RKO (cell line): Measurements from ENCODE around the gene EFCAB8.
"Not testable (repeated sequence)": the region's sequence is repeated elsewhere in the genome, so short reads cannot be mapped to it uniquely, and the experiment has no call there.

Source experiments
- DNase-seq: peaks from one replicate; pipeline ENCODE4 v3.0.0-alpha.2; 2016; ENCODE audit warnings: low spot score

The EFCAB8 gene

DNA sequence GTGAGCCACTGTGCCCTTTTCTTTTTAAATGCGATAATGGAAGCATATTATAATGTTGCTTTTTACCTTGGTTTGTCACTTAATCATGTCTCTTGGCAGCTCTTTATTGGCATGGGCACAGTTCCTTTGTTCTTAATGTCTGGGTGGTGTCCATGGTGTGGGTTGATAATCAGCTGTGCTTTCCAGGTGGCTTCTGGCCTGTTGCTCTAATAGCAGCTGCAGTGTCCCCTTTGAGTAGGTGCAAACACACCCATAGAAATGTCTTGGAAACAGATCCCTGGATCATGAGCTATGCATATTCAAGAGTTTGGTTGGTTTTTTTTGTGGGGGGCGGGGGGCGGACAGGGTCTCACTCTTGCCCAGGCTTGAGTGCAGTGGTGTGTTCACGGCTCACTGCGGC, 29.9 kb downstream of the EFCAB8 start:
- no peak for DNase-seq

DNA sequence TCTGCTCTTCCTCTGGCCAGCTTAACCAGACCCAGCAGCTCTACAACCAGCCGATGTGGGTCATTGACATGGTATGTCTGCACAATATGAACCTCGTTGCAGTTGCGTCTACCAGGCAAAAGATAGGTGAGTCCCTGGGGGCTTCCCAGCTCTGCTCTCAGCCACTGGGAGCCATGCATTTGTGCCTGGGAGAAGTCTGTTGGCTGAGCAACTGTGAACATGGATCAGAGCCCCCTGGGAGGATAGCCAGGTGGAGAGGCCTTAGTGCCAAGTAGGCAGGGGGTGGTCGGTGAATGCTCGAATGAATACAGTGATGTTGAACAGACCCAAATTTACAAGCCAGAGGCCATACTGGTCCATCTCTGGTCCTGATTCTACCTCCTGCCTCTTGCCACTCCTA, 30.6 kb downstream of the EFCAB8 start:
- DNase-seq: no peak

- no peak for DNase-seq
These were observed 32.8 kb downstream of the EFCAB8 start for GRCh38 chr20:32891491-32891890.

DNA sequence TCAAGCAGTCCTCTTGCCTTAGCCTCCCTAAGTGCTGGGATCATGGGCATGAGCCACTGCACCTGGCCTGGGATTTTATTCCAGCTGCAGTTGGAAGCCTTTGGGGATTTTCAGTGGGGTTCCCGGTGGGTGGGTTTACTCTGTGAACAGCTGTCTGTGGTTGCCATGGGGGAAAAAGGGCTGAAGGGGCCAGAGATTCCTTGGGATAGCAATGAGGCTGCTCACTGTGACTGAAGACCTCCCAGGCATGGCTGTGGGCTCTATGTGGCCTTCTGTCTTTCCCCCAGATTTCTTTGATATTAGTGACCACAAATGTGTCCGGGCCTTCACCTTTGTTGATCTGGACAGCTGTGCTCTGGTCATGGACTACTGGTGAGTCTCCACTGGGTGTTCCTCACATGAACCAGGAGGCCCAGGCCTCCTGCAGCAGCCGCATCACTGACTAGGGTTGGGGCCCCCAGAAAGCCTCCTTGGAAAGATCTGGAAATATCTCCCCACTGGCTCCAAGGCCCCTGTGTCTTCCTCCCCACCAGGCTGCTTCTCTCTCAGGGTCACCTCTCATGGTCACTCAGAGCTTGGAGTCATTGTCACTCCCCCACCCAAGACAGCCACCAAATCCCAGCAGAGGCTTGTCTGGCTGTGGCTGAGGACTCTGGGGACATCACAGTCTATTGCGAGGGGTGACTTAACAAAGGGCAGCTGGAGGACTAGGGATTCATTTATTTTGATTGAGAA, 33.4 kb downstream of the EFCAB8 start:
- no peak for DNase-seq

- no peak for DNase-seq
These were observed 34.7 kb downstream of the EFCAB8 start for GRCh38 chr20:32893263-32894025.

GRCh38 chr20:32894026-32894483, 35.3 kb downstream of the EFCAB8 start:
- DNase-seq: no peak

DNA sequence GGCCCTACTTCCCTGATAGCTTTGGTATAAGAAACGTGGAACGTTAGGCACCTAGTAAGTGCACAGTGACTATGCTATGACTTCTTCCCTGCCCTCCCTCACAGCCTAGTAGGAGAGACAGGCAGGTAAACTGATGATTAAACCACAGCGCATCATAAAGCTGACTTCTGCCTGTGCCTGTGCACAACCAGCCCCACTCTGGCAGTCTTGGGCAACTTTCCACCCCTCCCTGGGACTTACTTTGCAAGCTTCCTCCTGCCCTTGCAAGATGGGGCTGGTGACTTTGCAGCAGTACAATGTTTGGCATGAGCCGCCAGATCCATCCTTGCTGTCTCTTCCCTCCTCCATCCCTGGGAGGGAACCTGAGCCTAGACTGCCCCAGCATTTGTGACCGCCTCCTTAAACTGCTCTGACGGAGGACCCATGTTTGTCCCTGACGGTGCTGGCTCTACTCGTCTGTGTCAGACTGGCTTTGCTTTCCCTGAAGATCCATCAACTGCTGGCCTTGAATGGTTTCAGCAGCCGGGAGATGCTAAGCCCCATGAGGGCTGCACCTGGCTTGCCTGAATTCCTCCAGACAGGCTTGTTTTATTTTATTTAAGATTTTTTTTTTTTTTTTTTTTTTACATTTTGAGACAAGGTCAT, 36.1 kb downstream of the EFCAB8 start:
- DNase-seq: no peak

GRCh38 chr20:32896521-32897280, 38.0 kb downstream of the EFCAB8 start:
- DNase-seq: no peak

DNA sequence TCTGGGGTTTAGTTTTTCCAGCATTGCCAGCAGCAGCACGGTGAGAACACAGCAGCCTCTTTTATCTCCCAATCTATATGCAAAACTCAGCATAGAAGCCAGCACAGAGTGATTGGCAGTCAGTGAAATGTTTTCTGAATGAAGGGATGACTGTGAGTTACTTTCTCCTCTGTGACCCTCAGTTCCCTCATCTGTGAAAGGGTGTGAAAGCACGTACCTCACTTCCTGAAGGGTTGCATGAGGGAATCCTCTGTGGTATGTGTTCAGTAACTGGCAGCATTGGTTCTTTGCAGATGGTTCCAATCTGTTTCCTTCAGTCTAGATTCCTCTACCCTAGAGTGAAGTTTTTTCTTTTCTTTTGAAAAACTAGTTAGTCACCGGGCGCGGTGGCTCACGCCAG, 40.0 kb downstream of the EFCAB8 start:
- DNase-seq: no peak

- peak; percentile 77 for DNase-seq
These were observed 44.0 kb downstream of the EFCAB8 start for GRCh38 chr20:32902456-32903420.

DNA sequence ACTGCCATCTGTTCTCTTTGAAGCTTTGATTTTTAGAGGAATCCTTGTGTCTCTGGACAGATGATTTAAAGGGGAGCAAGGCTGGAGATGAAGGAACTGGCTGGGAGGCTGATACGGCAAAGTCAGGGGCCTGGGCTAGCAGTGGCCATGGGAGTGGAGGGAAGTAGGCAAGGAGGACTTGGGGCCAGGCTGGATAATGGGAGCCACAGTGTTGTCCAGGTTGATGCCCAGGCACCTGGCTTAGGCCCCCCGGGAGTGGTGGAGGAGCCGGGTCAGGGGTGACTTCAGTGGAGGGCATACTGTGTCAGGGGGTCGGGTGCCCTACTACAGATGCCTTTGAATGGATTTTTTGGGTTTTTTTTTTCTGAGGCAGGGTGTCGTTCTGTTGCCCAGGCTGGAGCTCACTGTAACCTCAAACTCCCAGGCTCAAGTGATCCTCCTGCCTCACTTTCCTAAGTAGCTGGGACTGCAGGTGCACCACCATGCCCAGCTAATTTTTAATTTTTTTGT, 45.0 kb downstream of the EFCAB8 start:
- DNase-seq: no peak

- not testable (repeated sequence) for DNase-seq
These were observed 46.0 kb downstream of the EFCAB8 start for GRCh38 chr20:32904678-32905077.

GRCh38 chr20:32906200-32906599, 47.5 kb downstream of the EFCAB8 start:
- DNase-seq: no peak

DNA sequence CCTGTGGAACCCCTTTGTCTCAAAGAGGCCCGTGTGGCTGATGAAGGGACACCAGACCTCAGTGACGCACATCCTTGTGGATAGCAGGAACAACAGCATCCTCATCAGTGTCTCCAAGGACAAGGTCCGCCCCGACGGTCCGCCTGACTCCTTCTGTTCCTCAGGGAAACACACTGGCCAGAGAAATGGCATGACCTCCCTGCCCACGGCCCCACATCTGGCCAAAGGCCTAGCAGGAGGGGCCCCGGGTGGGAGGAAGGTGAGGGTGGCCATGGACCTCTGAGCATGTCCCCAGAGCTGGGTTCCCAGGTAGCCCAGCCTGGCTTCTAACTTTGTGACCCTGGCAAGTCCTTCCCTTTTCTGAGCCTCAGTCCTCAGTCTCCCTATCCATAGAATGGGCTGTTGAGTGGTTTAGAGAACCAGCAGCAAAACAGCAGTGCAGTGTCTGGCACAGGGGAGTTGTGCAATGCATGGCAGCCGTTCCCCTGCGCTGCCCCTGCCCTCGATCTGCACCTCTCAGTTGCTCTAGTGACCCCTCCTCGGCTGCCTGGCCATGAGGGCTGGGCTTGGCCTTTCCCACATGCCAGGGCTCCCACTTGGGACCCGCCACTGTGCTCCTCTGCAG, 48.3 kb downstream of the EFCAB8 start:
- DNase-seq: no peak

GRCh38 chr20:32907886-32908285, 49.2 kb downstream of the EFCAB8 start:
- DNase-seq: no peak

GRCh38 chr20:32908334-32909292, 49.9 kb downstream of the EFCAB8 start:
- DNase-seq: no peak

DNA sequence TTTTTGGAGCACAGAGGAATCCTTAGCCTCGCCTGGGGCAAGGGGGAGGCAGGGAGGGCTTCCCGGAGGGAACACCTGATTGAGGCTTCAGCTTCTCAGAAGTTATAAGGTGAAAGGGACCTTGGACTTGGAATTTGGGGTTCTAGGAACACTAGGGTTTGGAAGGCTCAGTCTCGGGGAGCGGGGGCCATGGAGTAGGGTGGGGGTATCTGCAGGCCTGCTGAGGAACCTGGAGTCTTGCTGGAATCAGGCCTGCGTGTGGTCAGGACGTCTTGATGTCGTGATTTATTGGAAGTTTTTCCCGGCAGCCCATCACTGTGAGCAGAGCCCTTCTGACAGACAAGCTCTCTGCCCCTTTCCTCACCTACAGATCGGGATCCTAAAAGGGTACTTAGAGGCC, 50.7 kb downstream of the EFCAB8 start:
- no peak for DNase-seq

DNA sequence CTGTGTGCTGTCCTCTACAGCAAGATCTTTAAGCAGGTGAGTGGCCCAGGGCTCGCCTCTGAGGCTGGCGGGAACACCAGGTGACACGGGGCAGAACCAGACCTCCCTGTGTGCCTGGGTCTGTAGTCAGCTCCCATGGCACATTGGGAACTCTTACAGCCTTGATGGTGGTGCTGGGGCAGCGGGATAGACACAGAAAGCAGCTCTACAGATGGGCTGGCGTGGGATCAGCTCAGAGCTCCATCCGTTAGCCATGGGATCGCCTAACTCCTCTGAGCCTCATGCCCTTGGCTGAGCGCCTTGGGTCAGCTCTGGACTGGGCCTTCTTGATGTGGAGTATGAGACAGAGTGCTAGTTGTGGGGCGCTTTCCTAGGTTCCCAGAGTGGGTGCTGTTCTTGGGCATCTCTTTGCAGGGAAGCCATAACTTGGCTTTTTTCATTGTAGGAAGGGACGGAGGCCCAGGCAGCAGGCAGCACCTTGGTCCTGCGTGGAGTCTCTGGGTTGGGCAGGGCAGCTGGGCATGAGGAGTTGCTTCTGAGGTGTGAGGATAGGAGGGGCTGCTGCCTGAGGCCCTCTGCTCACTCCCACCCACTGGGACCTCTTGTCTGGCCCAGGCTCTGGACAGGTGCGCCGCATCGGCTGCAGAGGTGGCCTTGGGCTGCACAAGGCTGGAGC, 51.3 kb downstream of the EFCAB8 start:
- DNase-seq: no peak

DNA sequence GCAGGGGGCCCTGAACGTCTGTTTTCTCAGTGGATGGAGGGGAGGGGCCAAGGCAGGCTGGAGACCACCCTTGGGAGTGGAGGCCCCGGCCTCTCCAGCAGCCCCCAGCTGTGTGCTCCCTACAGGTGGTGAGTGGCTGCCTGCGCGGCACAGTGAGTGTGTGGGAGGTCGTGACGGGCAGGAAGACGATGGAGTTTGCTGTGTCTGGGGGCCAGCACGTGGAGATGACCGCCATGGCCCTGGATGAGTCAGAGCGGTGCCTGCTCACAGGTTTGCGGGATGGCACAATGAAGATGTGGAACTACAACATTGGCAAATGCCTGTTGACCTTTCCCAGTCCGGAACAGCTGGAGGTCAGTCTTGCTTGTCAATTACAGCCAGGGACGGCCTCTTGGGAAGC, 52.6 kb downstream of the EFCAB8 start:
- no peak for DNase-seq
